GM10847 (cell line): ENCODE data around the gene MINDY3.

Experiments
- POLR2A ChIP-seq: IDR thresholded peaks from 2 replicates; pipeline ENCODE4 v1.6.1; 2011; ENCODE audit not compliant: insufficient read length; ENCODE audit errors: extremely low read depth

MINDY3 gene

DNA sequence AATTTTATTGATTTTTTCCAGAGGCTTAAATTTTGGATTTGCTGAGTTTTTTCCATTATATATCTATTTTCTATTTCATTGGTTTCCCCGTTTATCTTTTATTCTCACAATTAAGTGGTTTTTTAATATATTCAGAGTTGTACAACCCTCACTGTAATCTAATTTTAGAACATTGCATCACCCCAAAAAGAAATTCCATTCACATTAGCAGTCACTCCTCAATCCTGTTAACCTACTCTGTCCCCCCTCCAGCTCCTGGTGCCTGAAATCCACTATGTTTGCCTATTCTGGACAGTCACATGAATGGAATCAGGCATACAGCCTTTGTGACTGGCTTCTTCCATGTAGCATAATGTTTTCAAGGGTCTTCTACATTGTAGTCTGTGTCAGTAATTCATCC is 84.8 kb downstream of the MINDY3 start:
- TF ChIP-seq POLR2A, result no peak

DNA sequence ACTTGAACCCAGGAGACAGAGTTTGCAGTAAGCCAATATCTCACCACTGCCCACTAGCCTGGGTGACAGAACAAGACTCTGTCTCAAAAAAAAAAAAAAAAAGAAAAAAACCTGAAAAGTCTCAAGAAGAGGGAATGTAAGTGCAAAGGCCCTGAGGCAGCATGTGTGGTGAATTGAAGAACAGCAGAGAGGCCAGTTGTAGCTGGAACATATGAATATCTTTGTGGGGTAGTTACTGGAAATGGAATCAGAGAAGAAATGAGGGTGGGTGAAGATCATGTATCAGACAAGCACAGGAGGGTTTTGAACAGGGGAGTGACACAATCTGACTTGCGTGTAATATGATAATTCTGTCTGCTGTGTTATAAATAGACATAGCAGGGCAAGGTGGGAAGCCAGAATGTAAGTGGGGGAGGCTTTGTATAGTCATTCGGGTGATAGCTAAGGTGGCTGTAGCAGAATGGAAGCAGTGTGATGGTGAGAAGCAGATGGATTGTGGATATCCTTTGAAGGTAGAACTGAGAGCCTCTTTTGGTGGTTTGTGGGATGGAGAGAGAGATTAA is 95.3 kb downstream of the MINDY3 start:
- TF ChIP-seq POLR2A, result no peak

DNA sequence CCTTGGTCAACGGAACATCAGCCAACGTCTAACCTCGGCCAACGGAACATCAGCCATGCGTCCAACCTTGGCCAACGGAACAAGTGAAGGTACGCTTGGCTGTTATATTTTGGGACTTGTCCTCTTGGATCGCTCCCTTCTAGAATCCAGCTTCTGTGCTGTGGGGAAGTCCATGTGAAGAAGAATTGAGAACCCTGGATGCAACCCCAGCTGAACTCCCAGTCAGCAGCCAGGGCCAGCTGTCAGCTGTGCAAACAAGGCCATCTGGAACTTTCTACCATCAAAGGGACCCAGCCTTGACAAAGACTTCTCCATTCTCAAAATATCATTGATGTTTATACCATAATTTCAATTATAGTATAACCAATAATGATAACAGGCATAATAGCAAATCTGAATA is 97.3 kb downstream of the MINDY3 start:
- TF ChIP-seq POLR2A, result no peak

DNA sequence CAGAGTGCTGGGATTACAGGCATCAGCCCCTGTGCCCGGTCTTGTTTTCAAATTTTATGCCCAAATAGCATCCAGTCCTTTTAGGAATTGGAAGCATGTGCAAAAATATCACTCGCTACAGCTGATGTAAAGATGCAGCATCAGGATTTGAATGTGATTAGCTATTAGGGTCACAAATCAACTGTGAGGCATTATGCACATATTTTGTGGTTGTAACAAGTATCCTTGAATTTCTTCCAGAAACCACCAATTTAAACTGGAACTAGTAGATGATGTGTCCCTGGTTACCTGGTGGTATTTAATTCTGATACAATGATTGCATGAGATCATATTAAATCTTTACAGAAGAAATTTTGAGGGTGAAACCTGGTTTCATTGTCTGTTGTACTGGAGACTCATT is 99.6 kb downstream of the MINDY3 start:
- no peak for TF ChIP-seq POLR2A

DNA sequence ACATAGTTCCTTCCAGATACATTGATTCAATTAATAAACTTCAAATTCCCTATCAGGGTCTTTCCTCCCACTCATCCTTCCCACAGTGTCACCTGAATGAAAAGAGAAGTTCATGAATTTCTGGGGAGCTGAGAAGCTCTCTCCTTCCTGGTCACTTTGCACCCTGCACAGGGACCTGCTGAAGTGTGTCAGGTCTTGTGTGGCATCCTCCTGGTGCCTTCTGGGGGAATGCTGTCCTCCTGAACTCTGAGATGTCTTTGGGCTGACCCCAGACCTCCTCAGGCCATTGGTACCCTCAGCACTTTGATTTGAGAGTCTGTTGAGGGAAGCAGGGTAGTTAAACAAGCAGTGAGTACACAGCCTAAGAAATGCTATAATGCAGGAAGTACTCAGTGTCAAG is 101.0 kb downstream of the MINDY3 start:
- TF ChIP-seq POLR2A, result no peak

DNA sequence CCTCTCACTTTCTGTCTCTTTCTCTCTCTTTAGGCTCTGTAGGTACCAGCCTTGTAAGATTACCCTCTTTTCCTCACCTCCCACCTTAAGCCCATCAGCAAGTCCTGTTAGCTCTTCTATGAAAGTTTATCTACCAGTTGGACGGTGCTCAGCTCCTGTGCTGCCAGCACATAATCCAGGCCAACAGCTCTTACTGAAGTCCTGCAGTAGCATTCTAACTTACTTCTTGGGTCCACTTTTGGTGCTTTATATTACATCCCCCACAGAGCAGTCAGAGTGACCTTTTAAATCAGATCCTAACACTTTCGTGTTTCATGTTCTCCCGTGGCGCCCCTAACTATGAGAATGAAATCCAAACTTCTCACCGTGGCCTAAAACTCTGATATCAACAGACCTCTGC is 101.7 kb downstream of the MINDY3 start:
- TF ChIP-seq POLR2A, result no peak

DNA sequence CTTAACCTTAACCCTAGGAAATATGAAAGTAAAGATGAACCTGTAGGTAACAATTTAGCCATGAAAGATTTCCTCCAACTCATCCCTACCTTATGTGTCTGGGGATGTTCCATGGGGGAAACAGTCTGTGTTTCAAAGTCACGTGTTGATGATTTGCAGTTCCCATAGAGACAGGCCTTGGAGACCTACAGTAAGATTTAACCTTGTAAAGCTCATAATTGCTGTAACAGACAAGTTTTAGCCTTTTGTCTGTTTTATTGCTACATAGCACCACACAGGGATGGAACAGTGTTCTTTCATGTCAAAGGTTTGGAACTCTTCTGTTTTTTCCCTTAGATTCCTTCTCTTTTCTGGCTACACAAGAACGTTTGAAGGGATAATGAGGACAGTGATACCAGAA is 105.4 kb downstream of the MINDY3 start:
- TF ChIP-seq POLR2A, result no peak

DNA sequence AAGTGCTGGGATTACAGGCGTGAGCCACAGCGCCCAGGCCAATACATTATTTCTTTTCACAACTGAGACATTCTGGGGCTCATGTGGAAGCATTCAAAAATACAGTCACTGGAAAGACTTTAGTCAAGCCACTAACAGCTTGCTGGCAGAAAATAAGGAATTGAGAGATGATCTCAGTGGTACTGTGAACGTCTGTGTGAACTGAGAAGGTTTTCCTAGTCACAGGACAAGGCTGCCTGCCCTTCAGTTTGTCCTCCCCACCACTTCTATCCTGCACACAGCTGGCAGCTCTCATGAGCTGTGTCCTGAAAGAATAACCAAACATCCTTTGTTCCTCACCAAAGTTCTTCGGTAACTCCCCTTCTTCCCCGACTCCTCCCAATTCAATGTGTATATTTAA is 109.3 kb downstream of the MINDY3 start:
- TF ChIP-seq POLR2A, result no peak

DNA sequence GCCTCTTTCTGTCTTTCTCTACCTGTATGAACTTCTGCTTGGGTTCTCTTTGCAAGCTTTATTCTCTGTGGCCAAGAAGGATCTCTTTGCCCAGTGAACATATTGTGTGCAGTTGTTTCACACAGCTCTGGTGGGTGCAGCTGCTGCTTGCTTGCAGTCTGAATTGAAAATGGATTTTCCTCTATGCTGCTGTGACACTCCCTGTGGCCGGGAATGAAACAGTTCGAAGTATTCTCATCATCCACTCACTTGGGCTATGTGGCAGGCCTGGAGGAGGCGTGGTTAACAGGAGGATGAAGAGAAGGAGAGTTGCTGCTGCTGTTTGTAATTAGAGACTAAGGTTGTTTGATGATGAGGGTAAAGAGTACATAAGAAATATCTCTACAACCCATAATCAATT is 112.2 kb downstream of the MINDY3 start:
- no peak for TF ChIP-seq POLR2A

DNA sequence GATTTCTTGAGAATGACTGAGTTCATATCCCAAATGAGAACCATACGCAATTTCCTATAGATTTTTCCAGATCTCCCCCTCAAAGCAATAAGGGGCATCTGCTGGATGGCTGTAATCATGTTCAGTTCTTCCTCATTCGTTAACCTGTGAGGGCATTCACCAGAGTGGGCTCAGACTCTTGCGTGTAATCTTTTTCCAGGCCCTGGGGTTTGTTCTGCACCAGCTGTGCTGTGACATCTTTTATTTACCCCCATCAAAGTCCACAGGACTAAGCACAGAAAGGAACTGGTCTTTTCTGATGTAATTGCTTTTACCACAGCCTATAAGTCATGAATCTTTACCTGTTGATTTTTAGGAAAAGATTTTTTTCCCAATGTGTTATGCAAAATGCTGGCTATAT is 112.7 kb downstream of the MINDY3 start:
- no peak for TF ChIP-seq POLR2A

DNA sequence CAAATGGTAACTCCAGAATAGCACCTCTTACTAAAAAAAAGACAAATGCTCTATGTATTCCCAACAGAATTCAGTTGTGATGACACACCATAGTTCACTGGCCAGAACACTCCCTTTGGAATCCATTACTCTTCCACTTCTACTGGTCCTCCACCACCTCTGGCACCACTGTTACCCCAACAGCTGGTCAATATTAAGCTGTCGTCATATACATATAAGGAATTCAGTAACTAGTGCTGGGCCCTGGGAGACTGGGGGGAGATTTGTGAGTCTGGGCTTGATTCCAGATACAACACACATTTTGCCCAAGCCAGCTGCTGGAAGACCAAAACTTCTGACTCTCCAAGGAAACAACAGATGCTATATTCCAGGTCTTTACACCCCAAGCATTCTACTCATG is 114.6 kb downstream of the MINDY3 start:
- TF ChIP-seq POLR2A, result no peak

DNA sequence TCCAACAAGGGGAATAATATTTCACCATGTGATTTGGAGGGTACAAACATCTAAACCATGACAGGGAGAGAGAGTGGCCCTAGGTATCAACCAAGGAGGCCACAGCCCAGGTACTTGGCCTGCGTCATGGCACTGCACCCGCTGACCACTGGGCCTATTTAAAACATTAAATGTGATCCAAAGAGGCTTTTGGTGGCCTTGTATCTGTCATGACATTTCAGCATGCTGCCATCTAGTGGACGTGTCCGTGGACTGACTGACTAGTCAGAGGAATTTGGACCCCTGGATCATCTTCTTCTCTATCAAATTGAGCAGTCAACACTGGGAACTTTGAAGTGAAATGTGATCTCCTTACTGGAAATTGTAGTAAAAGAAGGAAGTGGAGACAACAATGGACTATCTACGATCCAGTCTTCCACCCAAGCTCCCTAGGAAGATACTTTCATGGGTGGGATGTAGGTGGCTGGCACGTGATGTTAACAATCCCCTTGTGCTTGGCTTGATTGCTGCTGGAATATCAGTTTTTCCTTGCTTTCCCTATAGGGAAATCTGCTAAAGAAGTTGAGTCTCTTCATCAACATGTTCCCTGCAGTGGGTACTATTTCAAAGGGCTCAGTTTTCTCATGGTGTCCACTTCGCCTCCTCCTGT is 116.0 kb downstream of the MINDY3 start:
- no peak for TF ChIP-seq POLR2A

DNA sequence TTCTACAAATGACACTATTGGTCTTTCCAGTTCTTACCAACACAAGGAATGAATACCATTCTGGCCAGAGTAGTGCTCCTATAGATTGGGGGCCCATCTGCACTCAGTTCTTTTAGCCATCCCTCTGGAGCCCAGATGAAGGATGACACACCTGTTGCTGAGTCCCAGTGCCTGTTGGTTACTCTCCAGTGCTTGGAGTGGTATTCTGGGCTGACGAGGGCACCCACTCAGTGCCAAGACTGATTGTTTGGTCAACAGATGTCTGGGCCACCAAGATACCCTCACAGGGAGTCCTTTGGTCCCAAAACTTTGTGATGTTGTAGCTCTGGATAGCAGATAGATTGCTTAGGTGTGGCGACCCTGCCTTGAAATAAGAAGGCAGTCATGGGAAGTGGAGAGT is 116.9 kb downstream of the MINDY3 start:
- TF ChIP-seq POLR2A, result no peak

DNA sequence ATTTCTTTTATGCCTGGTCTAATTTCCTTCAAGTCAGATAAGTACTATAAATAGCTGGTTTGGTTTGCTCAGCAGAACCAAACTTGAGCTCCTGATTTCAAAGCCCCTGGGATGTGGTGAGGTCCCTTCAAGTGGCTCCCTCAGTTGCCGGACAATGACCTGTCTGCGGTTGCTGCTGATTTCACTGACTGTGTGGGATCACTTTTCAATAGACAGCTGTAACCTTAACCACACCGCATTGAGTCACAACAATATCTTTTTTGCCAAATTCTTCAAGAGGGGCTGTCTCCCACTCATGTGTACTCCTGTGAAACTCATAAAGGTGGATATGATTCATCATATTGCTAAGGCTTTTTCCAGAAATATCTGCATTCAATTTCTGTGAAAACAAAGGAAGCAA is 117.5 kb downstream of the MINDY3 start:
- no peak for TF ChIP-seq POLR2A

DNA sequence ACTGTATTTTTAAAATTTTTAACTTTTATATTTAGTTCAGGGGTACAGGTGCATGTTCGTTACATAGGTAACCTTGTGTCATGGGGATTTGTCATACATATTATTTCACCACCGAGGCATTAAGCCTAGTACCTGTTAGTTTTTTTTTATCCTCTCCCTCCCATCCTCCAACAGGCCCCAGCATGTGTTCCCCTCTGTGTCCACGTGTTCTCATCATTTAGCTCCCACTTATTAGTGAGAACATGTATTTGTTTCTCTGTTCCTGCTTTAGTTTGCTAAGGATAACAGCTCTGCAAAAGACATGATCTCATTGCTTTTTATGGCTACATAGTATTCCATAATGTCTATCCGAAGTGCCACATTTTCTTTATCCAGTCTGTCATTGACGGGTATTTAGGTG is 118.2 kb downstream of the MINDY3 start:
- no peak for TF ChIP-seq POLR2A

DNA sequence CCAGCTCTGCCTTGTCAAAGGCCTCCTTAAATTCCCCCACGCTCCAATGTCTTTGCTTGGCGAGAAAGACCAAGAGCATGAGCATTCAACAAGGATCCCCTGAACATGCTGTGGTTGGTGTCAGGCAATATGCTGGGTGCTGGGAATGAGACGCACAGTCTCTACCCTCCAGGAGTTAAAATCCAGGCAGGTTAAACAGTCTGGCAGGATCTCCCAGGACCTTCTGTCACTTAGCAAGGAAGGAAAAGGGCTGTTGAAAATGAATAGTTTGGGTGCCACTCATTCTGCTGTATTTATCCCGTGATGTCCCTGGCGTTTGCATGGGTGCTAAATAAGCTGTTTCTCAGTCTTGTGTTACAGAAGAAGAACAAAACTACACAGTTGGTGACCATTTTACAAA is 118.7 kb downstream of the MINDY3 start:
- TF ChIP-seq POLR2A, result no peak

DNA sequence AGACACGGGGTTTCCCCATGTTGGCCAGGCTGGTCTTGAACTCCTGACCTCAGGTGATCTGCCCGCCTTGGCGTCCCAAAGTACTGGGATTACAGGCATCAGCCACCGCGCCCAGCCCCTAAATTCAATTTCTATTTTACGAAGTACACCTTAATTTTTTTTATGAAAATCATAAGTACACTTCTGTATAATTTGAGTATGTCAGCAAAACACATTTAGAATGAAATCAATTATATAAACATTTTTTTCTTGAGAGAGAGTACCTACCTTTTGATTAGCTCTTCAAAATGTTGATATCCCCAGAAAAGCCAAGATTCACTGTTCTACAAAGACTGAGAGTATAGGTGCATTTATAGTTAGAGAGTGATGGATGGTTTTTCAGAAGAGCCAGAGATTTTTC is 120.0 kb downstream of the MINDY3 start:
- TF ChIP-seq POLR2A, result no peak
